ENCODE data around the gene TOGARAM2. TPM values are rescaled to one million over a fixed set of nuclear protein-coding genes. Genes with fewer than 3 reads are reported as not detected.

Gene TOGARAM2
- total RNA-seq, 1 donor from 2014 or later = 0.78 TPM

- DNase-seq (ENCODE audit: low spot score) (no peak), ATAC-seq (no peak)
Measured at GRCh38 chr2:28997237-28997846, 16.2 kb downstream of the TOGARAM2 start.

- no peak for DNase-seq (ENCODE audit: low spot score)
- no peak for ATAC-seq
Measured at GRCh38 chr2:28997847-28998735, 17.0 kb downstream of the TOGARAM2 start.

GRCh38 chr2:29000481-29000880, 19.4 kb downstream of the TOGARAM2 start:
- peak; percentile 64 for ATAC-seq
- DNase-seq (ENCODE audit: low spot score) = peak; percentile 58

GRCh38 chr2:29000956-29001355, 19.9 kb downstream of the TOGARAM2 start:
- no peak for DNase-seq (ENCODE audit: low spot score)
- no peak for ATAC-seq

GRCh38 chr2:29001806-29002205, 20.7 kb downstream of the TOGARAM2 start:
- DNase-seq (ENCODE audit: low spot score) (no peak), ATAC-seq (no peak)

- no peak for ATAC-seq
Measured at GRCh38 chr2:29004755-29005154, 23.7 kb downstream of the TOGARAM2 start.

GRCh38 chr2:29005331-29005730, 24.2 kb downstream of the TOGARAM2 start:
- DNase-seq (ENCODE audit: low spot score) = no peak
- ATAC-seq = no peak

More at GRCh38 chr2:29004755-29005154, 23.7 kb downstream of the TOGARAM2 start:
- no peak for DNase-seq (ENCODE audit: low spot score)

- ATAC-seq = no peak
- no peak for DNase-seq (ENCODE audit: low spot score)
Measured at GRCh38 chr2:29006092-29006979, 25.2 kb downstream of the TOGARAM2 start.

GRCh38 chr2:29006980-29007301, 25.8 kb downstream of the TOGARAM2 start:
- DNase-seq (ENCODE audit: low spot score) (no peak), ATAC-seq (no peak)

GRCh38 chr2:29009270-29009669, 28.2 kb downstream of the TOGARAM2 start:
- ATAC-seq (no peak), DNase-seq (ENCODE audit: low spot score) (no peak)

GRCh38 chr2:29009711-29010677, 28.9 kb downstream of the TOGARAM2 start:
- DNase-seq (ENCODE audit: low spot score) (no peak), ATAC-seq (no peak)

- no peak for ATAC-seq
Measured at GRCh38 chr2:29010946-29011345, 29.8 kb downstream of the TOGARAM2 start.

GRCh38 chr2:29011418-29012060, 30.4 kb downstream of the TOGARAM2 start:
- no peak for DNase-seq (ENCODE audit: low spot score)
- ATAC-seq = no peak

More at GRCh38 chr2:29010946-29011345, 29.8 kb downstream of the TOGARAM2 start:
- DNase-seq (ENCODE audit: low spot score) = no peak

GRCh38 chr2:29012211-29012681, 31.1 kb downstream of the TOGARAM2 start:
- ATAC-seq (no peak), DNase-seq (ENCODE audit: low spot score) (no peak)

- ATAC-seq (no peak), DNase-seq (ENCODE audit: low spot score) (no peak)
Measured at GRCh38 chr2:29013057-29013780, 32.1 kb downstream of the TOGARAM2 start.

- no peak for DNase-seq (ENCODE audit: low spot score)
- ATAC-seq = no peak
Measured at GRCh38 chr2:29014331-29014730, 33.2 kb downstream of the TOGARAM2 start.

GRCh38 chr2:29014811-29015421, 33.8 kb downstream of the TOGARAM2 start:
- DNase-seq (ENCODE audit: low spot score) (no peak), ATAC-seq (peak; percentile 45)

GRCh38 chr2:29015701-29016470, 34.8 kb downstream of the TOGARAM2 start:
- DNase-seq (ENCODE audit: low spot score) = no peak
- no peak for ATAC-seq

Measured in left lobe of liver (tissue), 2 donors.